K562 (cell line): Measurements from ENCODE around the gene P4HB.

ENCODE experiments used
- ZNF184 ChIP-seq: sonication (generic); formaldehyde crosslinking; IDR thresholded peaks from 2 replicates; pipeline ENCODE4 v1.5.0; 2020; ENCODE audit warnings: missing genetic modification reagents
- TF ChIP-seq, protein P1 (sequence below), 3 experiments: IDR thresholded peaks in 2 of 3; conservative IDR thresholded peaks in 1 of 3; 2 replicates each; pipeline ENCODE4 v1.5.1; 2011 to 2012; ENCODE audit warnings: low read length in 3 of 3, mild to moderate bottlenecking in 3 of 3, control low read depth in 2 of 3, improper control_type of control experiment in 1 of 3, inconsistent platforms in 1 of 3, low read depth in 1 of 3, mixed read lengths in 1 of 3, moderate library complexity in 1 of 3; ENCODE audit not compliant: insufficient read depth in 2 of 3

DNA sequence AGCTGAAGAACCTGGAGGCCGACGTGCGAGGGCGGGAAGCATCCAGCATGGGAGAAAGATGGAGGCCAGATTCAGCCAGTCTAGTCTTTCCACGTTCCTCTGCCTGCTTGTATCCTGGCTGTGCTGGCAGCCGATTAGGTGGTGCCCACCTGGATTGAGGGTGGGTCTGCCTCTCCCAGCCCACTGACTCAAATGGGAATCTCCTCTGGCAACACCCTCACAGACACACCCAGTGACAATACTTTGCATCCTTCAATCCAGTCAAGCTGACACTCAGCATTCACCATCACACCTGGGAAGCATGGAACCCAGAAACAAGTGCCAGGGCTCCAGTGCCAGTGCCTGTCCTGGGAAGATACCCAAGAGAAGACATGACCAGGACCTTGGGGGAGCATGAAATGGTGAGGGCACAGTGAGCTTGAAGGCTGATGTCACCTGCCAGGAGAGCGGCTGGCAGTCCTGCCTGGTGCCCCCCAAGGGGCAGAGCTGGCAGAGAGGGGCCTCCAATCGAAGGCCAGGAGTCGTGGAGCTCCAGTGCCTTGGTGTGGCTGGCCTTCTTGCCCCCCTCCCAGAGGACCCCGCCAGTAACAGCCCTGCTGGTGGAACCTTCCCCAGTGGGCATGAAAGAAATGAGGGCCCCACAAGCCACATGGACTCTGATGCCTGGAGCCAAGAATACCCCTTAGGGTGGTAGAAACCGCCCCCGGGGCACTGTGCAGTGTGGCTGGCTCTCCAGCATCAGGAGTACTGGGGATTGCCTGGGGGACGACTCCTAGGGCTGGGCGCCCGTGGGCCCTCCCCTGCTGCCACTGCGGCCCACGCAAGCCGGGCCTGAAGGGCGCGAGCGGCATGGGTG lies 41.1 kb upstream of the P4HB start:
- TF ChIP-seq ZNF184 (CRISPR knock-in tag) = no peak
- TF ChIP-seq, protein P1, sequence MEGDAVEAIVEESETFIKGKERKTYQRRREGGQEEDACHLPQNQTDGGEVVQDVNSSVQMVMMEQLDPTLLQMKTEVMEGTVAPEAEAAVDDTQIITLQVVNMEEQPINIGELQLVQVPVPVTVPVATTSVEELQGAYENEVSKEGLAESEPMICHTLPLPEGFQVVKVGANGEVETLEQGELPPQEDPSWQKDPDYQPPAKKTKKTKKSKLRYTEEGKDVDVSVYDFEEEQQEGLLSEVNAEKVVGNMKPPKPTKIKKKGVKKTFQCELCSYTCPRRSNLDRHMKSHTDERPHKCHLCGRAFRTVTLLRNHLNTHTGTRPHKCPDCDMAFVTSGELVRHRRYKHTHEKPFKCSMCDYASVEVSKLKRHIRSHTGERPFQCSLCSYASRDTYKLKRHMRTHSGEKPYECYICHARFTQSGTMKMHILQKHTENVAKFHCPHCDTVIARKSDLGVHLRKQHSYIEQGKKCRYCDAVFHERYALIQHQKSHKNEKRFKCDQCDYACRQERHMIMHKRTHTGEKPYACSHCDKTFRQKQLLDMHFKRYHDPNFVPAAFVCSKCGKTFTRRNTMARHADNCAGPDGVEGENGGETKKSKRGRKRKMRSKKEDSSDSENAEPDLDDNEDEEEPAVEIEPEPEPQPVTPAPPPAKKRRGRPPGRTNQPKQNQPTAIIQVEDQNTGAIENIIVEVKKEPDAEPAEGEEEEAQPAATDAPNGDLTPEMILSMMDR (IDR thresholded peaks at IDR 0.05 in 2 of 3, conservative IDR thresholded peaks at IDR 0.05 in 1 of 3; ENCODE audit: insufficient read depth in 2 of 3, low read depth in 1 of 3, low read length in 3 of 3) = no peak
